HuH-7 (cell line): ENCODE measurements around the gene NTN5.

Source experiments
- DNase-seq: peaks from one replicate; pipeline ENCODE4 v3.0.0; 2011; ENCODE audit warnings: low spot score

The NTN5 gene

GRCh38 chr19:48629599-48630295 lies 43.1 kb downstream of the NTN5 start:
- no peak for DNase-seq

GRCh38 chr19:48629297-48629598 lies 43.6 kb downstream of the NTN5 start:
- DNase-seq, result no peak

- no peak for DNase-seq
These were observed 44.1 kb downstream of the NTN5 start for GRCh38 chr19:48628486-48629296.

GRCh38 chr19:48627865-48628314 lies 44.9 kb downstream of the NTN5 start:
- DNase-seq, result no peak

GRCh38 chr19:48627201-48627864 lies 45.5 kb downstream of the NTN5 start:
- peak; percentile 66 for DNase-seq

GRCh38 chr19:48625891-48626327 lies 46.9 kb downstream of the NTN5 start:
- DNase-seq, result no peak

- DNase-seq, result no peak
These were observed 47.8 kb downstream of the NTN5 start for GRCh38 chr19:48624791-48625723.

GRCh38 chr19:48624067-48624594 lies 48.7 kb downstream of the NTN5 start:
- DNase-seq, result no peak

- no peak for DNase-seq
These were observed 49.2 kb downstream of the NTN5 start for GRCh38 chr19:48623556-48624066.

- DNase-seq, result no peak
These were observed 52.9 kb downstream of the NTN5 start for GRCh38 chr19:48619692-48620585.

- DNase-seq, result peak; percentile 96
These were observed 53.7 kb downstream of the NTN5 start, which contains the start of the genes RPL18 and SPHK2 for GRCh38 chr19:48618916-48619691. Gene RPL18, minus strand, starts transcription at chr19:48619178. Its CDS starts 35 bp downstream, at chr19:48619143. Gene SPHK2, plus strand, starts transcription at chr19:48619506. Its CDS starts 1,009 bp downstream, at chr19:48620515.

GRCh38 chr19:48618278-48618915 lies 54.4 kb downstream of the NTN5 start:
- DNase-seq, result no peak

- DNase-seq, result no peak
These were observed 55.5 kb downstream of the NTN5 start for GRCh38 chr19:48617146-48617937.

GRCh38 chr19:48616491-48617056 lies 56.2 kb downstream of the NTN5 start:
- DNase-seq, result no peak

GRCh38 chr19:48616041-48616436 lies 56.8 kb downstream of the NTN5 start:
- no peak for DNase-seq

- no peak for DNase-seq
These were observed 57.4 kb downstream of the NTN5 start for GRCh38 chr19:48615231-48616040.
